GM12892 (cell line): ENCODE results near the gene RBMS1.

Experiments
- POLR2A ChIP-seq: IDR thresholded peaks from 2 replicates; pipeline ENCODE4 v1.6.1; 2011; ENCODE audit warnings: low read depth, low read length, control low read depth
- POLR2AphosphoS5 ChIP-seq: IDR thresholded peaks from 2 replicates; pipeline ENCODE4 v1.6.1; 2011; ENCODE audit warnings: low read depth, low read length, control low read depth
- TAF1 ChIP-seq: IDR thresholded peaks from 2 replicates; pipeline ENCODE4 v1.6.1; 2011; ENCODE audit warnings: low read depth, mild to moderate bottlenecking, control low read depth, low read length, borderline replicate concordance

DNA sequence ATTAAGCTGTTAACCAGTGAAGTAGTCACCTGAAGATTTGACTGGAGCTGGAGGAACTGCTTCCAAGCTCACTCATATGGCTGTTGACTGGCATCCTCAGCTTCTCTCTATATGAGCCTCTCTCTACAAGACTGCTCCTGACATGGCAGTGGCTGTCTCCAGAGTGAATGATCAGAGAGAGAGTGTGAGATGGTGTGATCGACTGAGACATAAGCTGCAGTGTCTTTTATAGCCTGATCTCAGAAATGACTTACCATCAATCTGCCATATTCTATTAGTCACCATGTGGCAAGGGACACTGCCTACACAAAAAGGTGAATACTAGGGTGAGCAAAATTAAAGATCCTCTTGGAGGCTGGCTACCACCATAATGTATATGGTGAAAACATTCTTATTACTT lies 7.8 kb upstream of the RBMS1 start:
- no peak for TF ChIP-seq TAF1
- TF ChIP-seq POLR2A, result no peak
- TF ChIP-seq POLR2AphosphoS5, result no peak
